Hematopoietic multipotent progenitor cell treated with erythropoietin and hydrocortisone succinate and interleukin-3 and kit ligand, for 15 days (in vitro differentiated cells): ENCODE data around the gene EEA1.

Source experiments
- DNase-seq: peaks from one replicate; pipeline ENCODE4 v3.0.0-alpha.2; 2015; ENCODE audit warnings: low spot score

Gene EEA1

DNA sequence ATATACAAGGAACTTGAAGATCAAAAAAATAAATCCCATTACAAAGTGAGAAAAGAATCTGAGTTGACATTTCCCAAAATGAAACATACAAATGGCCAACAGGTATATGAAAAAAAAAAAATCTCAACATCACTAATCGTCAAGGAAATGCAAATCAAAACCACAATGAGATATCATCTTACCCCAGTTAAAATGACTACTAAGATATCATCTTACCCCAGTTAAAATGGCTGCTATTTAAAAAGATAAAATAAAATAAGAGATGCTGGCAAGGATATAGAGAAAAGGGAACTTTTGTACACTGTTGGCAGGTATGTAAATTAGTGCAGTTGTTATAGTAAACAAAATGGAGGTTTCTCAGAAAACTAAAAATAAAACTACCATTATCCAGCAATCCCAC, 181.9 kb downstream of the EEA1 start:
- DNase-seq = no peak

DNA sequence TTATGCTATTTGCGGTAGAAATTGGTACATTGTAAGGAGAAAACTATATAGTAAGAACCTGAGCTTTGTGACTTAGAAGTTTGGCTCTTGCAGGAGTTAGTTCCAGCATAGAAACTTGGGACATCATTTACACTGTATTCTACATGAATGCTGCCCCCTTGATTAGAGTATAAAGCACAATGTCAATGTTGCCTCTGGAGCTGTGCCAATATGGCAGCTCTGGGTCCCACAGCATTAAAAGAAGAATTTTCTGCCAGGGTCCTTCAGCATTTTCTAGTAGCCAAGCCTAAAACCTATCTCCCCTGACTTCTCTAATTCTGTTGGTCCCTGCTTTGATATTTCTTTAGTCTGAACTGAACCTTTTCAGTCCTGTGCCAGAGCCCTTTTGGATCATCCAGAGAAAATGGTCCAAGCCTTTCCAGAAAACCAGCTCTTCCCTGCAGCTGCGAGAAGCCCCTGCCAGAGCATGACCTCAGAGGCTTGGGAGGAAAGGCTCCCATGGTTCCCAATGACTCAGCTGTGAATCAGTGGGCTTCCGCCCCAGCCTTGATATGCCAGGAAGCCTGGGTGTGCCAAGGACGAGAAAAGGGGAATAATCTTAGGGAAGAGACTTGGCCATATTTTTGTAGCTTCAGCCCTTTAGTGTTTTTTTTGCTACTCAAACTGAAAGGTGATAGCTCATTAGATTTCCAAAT, 183.1 kb downstream of the EEA1 start:
- DNase-seq = no peak

DNA sequence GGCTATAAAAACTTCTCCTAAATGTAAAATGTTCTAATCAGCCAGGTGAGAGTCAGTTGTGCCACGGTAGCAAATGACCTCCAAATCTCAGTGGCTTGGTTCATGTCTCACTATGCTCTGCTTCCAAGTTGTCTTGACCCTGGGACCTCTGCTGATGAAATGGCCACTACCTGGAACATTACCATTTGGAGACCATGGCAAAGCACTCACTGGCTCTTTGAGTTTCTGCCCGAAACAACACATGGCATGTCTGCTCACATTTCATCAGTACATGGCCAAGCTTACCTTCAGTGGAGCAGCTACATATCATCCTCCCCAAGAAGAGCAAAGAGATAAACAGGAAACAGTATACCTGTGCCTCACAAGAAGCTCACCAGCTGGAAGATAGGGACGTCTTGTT, 186.1 kb downstream of the EEA1 start:
- no peak for DNase-seq

DNA sequence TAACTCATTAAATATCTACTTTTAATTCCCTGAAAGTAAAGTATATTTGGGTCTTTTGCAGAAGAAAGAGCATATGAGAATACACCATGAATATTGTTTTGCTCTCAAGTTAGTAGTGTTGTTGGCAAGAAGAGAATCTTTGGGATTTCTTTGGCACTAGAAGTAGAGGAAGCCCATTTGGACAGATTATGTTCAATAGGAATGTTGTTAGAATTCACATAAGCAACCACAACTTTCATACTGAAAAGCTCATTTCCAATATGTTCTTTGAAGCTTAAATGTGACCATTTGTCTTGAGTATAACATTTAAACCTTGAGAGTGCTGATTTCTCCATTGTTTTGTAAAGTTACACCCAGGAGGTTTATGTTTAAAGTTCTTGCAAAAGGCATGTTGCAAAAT, 188.7 kb downstream of the EEA1 start:
- DNase-seq = no peak

DNA sequence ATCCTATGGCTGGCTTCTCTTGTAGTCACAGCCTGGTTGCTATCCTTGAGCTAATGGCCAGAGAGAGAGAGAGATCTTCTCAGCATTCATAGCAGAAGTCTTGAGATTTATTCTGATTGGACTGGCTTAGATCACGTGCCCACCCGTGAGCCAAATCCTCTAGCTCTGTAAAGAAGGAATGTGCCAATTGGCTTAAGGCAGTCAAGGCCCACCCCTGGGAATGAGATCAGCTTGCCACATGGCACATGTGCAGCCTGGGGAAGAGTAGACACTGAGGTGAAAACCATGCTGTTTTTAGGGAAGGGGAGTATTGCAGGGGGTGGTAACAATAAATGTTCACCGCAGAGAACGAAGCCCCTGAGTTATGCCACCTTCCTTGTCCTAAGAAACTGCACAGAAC, 190.0 kb downstream of the EEA1 start:
- DNase-seq = no peak

DNA sequence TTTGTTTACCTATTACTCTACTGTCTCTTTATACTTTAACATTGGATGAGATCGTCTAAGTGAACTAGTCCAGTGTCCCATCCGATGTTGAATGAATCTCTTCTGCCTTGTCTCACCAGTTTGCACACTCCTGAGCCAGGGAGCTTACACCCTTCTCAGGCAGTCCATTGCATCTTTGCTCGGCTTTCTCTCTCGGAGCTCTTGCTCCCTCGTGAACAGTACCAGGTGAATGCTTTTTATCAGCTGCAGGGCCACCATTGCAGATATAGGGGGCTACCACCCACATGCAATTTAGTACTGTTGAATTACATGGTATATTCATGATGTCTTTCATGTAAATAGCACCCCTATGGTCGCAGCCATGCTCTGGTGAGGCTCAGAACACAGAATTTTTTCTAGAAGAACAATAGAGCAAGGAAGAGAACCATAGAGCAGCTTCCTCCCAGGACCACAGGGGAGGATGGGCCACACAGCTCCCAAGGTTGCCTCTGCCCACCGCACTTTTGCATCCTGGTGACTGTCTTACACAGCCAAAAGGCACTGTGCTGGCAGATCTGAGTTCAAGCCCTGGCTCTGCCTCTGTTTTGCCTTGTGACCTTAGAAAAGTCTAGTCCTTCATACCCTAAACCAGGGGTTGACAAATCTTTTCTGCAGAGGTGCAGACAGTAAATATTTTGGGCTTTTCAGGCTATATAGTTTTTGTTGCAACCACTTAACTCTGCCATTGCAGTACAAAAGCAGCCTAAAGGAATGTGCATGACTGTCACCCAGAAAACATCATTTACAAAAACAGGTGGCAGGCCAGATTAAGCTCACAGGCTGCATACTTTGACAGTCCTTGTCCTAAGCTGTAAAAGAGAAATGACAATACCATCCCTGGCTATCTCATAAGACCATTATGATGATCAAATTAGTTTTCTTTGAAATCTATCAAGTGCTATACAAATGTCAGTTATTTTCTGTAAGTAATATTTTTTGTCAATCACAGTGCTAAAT, 190.9 kb downstream of the EEA1 start:
- DNase-seq = no peak

DNA sequence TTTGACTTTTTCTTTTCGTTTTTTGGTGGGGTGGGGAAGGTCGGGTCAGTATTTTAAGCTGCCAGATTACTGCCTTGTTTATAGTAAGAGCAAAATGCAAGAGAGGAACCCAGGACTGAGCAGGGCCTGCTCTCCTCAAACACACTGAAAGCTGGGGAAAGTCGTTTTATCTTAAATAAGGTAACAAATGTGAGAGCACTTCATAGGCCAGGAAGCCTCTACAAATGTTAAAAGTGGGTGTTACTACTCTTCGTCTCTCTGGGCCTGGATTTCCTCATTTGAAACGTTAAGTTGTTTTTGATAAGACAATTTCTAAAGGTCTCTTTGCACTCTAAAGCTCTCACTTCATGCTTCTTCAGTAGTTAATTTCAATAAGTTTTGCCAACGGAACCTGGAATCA, 192.5 kb downstream of the EEA1 start:
- DNase-seq = no peak

DNA sequence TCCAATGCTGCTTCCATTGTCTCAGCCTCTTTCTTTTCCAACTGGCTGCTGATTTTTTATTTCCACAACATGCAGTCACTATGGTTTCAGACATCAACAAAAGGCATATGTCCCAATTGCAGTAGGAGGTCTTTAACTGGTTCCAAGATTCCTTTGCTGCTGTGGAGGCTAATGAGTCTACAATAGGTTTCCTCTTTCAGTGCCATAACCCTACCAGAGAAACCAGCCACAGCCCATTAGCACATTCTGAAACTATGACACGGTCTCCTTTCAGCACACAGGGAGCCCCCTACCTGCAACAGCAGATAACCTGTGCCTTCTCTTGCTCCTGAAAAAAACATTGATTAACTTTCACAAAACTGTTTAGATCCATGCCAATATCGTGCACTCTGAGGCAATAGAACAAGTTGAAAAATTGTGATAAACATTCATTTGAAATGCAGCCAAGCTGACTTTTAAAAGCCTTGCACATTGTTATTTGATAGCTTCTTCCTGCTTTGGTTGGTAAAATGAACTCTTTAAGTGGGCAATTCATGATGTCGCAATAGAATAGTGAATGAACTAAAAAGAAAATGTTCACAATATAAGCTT, 193.9 kb downstream of the EEA1 start:
- DNase-seq = no peak

DNA sequence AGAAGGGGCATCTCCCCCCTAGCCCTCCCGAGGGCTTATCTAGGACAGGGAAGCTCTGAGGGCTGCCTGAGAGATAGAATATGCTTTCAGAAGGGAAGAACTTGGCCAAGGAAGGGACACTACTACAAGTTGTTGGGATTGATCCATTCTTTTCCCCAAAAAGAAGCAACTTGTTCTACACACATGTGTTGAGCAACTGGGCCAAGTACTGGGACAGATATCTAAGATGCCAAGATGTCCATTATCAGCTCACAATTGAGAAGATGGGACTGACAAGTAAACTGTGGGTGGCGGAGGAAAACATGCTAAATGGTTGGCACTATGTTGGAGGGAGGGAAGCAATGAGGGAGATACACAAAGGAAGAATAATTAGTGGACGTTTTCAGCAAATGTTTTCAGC, 195.4 kb downstream of the EEA1 start:
- no peak for DNase-seq

DNA sequence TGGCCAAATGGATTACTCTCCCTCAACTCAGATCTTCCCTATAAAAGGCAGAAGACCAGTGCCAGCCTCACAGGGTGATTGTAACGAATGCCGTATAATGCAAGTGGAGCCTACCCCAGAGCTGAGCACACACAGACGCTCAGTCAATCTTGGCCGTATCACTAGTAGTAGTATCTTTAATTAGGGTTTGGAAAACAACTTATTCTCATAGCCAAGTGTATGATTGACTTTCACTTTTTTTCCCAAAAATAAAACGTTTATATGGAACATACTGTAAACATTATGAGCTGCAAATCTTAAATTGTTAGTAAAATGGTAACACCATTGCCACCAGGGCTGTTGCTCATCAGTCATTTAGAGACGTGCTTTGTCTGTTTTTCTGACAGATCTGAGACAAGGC, 195.9 kb downstream of the EEA1 start:
- DNase-seq = no peak

DNA sequence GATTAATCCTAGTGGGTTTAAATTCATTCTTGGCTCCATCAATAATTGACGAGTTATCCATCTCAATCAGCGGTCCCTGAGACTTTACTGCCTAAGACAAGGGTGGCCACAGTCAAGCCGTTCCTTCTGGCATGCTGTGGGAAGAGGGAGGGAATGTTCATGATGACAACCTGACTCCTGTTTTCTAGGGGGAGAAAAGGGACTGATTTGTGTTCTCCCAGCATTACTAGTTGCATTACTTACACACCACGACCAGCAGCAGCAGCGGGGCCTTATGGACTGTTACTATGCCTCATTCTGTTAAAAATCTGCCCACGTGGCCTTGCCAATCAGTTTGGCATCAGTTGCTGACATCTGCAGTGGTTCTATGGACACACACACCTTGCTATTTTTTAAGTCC, 196.4 kb downstream of the EEA1 start:
- DNase-seq = no peak

DNA sequence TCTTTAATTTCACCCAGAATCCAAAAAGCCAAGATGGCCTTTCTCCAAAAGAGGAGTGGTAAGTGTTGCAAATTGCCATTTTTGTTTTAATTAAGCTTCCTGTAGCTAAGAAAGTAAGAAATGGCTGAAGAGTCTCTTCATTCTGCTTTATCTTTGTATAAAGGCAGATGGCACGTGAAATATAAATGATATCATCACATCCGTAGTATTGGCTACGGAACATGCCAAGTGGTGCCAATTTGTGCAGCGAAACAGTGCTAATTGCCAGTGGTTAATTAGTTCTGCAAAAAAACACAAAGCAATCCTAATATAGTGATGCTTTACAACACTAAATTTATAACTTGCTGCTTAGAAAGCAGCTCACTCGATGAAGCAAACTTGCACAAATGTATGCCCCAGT, 196.9 kb downstream of the EEA1 start:
- no peak for DNase-seq

DNA sequence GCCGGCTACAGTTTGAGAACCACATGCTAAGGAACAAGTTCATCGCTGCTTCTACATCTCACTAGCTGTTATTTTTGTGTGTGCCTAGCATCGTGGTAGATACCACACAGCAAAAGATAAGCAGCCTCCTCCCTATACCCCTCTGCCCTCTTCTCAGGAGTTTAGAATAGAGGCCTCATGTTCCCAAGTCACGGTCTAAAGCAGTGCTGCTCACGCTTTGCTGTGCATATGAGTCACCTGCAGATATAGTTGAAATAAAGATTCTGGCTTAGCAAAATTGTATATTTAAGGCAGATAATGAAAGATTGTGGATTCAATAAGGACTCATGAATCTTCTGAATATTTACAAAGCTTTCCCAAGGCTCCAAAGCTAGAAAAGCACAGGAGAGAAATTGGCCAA, 198.3 kb downstream of the EEA1 start:
- no peak for DNase-seq

DNA sequence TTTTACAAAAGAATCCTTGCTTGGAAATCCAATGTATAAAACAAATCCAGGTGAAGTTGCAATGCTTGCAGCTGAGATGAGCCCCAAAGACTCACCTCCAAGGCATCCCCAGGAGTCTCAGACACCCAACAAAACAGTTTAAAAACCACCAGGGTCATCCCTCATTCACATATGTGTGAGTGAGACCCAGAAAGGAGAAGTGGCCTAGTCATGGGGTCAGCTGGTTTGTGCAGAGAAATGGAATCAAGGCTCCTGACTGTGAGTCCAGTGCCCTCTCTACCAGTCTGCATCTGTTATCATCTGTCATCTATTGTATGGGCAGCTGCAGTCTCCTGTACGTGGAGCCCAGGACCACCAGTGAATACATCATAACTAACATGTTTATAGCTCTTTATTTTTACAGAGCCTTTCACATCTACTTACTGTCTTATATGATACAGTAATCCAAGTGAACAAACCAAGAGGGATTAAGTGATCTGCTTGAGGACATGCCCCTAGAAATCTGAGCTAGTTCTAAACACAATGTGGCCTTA, 199.3 kb downstream of the EEA1 start:
- DNase-seq = no peak

DNA sequence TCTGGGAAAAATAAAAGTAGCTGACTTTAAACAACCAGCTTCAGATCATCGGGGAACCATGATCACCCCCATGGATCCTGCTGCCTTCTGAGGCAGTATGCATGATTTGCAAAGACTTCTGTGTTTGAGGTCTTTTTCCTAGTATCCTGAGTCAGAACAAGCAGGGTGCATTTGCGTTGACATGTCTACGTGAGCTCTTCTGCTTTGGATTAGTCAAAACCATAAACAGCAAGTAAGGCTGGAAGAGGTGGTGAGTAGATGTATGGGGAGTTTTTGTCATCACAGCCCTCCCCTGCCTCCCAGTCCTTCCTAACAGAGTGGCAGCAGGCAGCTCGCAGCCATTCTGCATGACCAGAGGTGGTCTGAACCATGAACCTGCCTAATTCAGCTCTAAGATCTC, 202.2 kb downstream of the EEA1 start:
- DNase-seq = no peak

DNA sequence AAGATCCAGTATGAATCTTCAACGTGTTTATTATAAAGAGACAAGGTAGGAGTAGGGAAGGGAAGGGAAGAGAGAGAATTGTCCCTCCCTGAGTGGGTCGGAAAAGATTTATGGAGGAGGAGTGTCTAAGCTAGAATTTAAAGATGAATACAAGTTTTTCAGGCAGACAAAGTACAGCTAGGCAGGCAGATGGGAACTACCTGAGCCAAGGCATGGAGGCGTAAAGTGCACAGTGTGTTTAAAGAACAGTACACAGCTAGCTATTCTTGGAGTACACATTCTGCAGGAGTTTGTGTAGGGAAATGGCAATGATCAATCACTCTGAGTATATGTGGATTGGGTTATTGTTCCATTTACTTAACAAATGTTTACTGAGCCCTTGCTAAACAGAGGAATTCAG, 206.2 kb downstream of the EEA1 start:
- no peak for DNase-seq

DNA sequence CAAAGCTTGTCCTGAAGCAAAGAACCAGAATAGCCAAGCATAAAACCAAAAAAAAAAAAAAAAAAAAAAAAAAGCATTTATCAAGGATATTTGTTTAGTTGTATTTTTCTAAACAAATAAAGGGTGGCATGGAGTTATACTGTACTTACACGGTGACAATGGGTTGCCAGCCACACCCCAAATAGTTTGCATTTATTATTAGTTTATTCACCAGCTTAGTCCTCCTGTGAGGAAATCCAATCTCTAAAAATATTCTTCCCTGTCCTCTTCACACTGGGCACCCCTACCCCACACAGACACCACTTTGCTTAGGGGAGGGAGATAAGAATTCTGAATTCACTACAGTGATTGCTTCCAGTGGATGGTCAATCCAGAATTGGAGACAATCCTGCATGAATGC, 207.4 kb downstream of the EEA1 start:
- DNase-seq = no peak

DNA sequence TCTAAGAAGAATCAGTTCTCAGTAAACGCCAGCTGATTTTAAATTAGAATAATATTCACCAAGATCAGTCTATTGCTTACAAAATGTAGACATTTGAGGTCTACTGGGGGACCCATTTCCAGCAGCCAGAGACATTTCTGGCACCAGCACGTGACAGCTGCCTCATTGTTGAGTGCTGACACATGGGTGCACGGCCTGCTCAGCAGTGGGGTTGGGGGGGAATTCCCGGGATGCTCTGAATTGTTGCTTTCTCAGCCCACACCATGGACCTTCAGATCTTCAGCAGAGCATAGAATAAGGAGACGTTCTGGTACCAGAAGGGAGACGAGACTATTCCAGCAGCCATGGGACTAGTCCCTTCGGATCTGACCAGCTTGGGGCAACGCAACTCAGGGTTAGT, 208.0 kb downstream of the EEA1 start:
- DNase-seq = no peak
